HG03060 (cell line): ENCODE measurements around the gene PDK3.

Source experiments
- ATAC-seq: cut with Tn5 transposase; IDR thresholded peaks from one replicate; pipeline ENCODE4 v1.9.1; 2021; ENCODE audit warnings: low read depth, moderate number of reproducible peaks; ENCODE audit not compliant: unreplicated experiment

Gene PDK3

DNA sequence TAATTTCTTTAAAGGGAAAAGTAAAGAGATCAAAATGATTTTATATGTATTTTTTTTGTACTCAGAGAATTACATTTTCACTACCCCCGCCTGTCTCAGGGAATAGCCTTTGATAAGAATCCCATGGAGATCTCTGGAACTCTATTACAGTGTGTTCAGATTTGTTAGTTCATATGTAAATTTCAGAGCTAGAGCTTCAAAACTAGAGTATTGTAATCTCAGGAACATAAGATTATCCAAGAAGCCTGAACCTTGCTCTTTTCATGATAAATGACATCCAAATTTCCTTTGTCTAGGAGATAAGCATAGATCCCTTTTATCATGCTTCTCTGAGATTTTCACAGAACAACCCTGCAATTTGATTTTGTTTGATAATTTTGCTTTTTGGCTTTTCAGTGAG is 82.9 kb downstream of the PDK3 start:
- no peak for ATAC-seq

DNA sequence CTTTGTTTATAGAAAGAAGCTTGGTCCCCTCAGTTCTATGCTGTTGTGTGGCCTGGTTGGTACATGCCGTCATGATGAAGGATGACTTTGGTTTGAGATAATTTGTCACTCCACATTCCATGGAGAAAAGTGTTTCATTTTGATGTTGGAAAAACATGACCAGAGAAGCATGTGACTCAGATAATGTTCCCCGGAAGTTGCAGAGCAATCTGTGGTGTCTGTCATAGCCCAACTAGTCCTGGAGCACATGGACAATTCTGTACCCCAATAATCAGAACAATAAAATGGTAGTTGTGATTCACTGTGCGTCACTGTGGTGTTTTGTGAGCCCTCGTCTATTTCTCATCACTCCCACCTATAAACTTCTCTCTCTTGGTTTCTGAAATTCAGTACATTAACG is 85.1 kb downstream of the PDK3 start:
- no peak for ATAC-seq

DNA sequence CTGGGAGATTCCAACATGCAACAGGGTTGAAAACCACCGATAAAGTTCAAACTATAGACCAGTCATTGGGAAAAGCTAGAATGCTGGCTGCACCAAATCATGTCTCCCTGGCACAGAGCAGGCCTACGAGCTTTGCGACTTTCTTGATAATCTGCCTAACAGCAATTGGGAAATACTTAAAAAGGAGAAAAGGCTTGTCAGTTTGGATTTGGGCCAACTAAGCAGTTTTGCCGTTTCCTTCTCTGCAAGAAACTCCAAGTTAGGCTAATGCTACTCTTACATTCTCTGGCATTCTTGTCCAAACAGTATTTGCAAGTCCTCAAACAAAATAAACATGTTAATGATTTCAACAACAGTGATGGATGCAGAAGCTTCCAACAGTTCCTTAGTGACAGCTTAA is 87.9 kb downstream of the PDK3 start:
- ATAC-seq = no peak

DNA sequence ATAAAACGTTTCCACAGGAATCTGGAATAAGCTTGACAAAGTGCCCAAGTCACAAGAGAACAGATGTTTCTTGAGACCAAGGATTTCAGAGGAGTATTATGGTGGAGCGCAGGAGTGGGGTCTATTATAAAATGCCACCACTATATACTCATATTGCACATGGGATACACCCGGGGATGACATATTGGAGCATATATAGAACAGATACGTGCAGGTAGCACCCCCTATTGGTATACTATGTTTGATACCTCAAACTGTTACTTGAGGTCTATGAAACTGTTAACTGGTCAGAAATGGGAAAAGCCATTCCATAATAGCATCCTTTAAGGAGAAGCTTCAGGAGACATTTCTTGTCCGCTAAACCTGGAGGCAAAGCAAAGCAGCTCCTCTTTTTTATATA is 96.0 kb downstream of the PDK3 start:
- no peak for ATAC-seq

DNA sequence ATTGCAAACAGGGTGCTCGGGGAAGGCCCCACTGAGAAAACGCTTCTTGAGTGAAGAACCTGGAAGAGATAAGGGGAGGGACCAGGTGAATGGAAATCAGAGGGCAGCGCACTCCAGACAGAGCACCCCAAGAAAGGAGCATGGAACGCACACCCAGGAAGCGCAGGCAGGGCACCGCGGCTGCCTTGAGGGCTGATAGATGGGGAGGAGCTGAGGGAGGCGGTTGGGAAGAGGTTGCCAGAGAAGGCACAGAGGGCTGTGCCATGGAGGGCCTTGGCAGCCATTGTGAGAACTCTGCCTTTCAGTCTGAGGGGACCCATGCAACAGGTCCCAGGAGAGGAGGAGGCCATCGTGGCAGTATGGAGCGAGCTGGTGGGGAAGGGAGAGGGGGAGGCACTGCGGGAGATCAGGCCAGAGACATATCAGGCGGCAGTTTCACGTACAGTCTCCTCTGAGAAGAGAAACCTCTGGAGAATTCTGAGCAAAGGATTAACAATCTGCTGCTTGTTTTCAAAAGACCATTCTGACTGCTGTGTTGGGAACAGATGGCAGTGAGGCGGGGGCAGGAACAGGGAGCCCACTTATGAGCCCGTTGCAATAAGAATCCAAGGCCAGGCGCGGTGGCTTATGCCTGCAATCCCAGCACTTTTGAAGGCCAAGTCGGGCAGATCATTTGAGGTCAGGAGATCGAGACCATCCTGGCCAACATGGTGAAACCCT is 98.4 kb downstream of the PDK3 start:
- ATAC-seq = no peak

DNA sequence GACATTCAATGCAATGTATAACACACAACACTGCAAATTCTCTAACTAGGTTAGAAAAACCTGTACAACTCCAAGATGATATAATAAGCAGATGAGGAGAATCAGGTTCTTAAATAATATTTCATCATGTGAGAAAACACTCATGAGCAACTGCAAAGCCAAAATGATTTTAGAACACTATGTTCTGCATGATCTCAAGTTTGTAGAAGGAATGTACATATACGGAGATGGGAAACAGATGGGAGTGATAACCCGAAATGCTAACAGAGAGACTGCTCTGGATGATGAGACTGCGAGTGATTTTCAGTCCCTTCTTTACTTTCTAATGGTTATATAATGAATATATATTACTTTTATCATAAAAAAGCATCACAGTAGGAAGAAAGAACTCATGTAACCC is 101.2 kb downstream of the PDK3 start:
- ATAC-seq = no peak

DNA sequence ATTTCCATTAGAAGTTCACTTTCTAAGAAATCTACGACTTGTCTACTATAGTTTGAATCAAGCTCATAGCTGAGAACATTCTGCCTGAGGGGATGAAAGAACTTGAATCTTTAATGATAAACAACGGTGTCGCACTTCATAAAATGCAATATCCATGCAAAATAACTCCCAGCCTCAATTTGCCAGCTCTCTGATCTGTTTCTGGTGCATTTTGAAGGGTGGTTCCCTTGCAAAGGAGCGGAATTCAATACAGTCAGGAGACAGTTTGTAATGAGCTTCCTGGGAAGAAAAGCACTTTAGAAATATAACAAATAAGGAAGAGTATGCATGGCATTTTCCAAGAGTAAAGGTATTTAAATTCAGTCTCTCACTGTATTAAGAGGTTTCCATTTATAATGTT is 102.1 kb downstream of the PDK3 start:
- ATAC-seq = no peak

DNA sequence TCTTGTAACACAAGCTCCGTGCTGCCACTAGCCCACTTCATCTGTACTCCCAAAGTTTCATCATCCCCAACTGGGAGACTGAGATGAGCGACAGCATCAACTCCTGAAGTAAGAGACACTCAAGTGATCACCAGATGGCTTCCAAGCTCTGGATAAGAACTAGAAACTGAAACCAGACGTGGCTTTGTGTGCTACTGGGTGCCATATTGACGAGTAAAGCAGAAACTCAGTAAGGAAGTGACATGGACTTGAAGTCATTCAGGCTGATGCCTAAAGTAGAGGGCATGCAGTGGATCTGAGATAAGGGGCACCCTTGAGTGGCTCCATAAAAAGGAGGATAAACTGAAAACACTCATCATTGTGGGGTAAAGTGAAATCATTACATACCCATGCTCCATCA is 109.7 kb downstream of the PDK3 start:
- ATAC-seq = no peak

DNA sequence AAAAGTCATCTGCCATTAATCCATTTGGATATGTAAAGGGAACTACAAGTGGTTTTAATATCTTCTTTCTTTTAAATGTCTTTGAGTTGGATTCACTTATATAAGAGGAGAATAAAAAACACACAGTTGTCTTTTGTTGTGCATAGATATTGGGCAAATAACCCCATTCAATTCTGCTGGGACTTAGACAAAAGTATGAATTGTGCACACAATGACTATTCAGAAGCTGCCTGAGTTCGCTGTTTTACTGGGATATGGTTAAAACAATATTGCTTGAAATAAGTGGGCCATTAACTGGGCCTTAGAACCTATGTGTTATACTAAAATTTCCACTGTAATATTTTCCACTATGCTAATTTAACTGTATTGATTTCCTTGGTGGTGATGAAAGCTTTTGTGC is 110.4 kb downstream of the PDK3 start:
- ATAC-seq = no peak

DNA sequence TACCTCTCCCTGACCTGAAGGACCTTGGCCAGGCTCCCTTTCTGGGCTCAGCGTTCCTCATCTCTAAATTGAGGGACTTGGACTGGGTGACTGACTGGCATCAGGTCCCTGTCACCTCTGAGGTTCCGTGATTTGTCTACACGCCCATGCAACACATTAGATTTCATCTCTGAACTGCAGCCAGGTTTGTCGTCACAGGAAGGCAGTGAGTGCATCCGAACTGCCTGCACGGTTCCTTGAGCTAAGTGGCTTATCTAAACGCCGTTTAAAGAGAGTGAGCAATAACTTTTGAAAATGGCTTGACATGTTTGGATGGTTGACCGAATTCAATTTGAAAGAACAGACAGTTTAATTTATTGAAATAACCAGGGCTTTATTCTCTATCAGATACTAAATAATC is 112.0 kb downstream of the PDK3 start:
- no peak for ATAC-seq
